DMS 273 (cell line): Measurements from ENCODE around the gene TENM3.

Experiments used
- DNase-seq: peaks from one replicate; lab custom pipeline; 2025; ENCODE audit not compliant: unreplicated experiment; lab: John Stamatoyannopoulos, UW

Gene TENM3

DNA sequence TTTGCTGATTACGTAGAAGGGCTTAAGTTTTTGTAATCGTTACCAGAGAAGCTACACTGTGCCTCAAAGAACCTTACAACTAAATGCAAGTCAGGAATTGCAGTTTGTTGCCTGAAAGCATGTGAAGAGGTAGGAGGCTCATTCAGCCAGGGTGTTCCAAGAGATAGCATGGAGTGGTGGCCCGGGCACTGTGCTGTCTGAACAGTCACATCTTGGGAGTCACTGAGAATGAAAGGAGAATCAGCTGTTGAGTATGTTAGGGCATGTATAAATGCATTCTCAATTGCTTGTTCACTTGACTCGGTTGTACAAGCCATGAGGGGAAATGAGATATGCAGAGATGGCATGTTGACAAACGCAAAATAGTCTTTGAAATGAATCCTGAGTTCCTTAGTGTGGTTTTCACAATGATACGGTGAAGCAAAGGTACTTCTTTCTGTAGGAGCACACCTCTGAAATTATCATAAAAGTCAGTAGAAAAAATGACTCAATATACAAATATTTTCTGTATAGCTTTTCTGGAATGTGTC is 513.0 kb downstream of the TENM3 start:
- DNase-seq, result no peak

DNA sequence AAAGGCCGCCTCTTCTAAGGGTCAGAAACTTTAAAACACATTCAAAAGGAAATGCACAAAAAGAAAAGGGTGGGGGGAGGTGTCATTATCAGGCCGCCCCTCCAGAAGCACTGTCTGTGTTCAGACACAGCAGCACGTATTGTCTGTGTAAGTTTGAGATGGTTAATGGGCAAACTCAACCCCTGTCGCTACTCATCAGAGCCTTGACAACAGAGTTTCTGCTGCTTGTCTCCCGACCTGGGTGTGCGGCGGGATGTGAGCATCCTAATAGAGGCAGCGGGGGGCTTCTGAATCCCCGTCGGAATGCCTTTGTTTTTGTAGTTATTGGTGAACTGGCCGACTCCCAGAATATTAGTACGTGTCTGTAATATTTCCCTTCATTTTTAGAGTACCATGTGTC is 515.1 kb downstream of the TENM3 start:
- DNase-seq, result no peak

DNA sequence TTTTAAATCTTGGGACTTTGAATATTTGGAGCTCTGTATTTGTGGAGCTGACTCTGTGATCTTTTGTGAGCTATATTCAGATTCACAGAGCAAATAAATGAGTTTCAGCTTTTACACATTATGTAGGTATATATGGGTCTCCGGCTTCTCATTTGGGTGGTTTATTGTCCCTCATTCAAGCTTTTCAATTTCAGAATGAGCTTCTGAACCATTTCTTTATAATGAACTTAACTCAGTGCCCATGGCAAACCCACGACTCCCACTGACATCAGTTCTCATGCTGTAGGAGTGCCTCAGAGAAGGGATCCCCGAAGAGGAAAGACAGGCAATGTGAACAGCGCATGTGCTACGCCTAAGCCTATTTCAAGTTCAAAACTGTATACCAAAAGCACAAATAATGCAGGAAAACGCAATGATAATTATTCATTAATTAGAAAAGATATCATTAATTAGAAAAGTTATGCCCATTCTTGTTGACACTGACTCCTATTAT is 517.4 kb downstream of the TENM3 start:
- no peak for DNase-seq

DNA sequence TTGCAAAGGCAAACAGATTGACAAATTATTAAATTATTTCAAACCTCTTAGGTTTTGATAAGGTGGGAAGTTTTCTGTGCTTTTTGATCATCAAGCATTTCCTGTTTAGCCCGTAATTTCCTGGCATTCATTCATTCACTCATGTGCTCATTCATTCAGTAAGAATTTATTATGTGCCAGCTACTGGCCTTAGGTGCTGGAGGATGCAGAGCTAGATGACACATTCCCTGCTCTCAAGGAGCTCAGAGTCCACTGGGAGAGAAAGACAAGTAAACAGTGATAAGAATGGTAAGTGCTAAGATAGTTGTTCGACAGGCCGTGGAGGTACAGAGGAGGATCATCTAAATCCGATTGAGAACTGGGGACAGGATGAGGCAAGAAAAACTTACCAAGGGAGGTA is 520.9 kb downstream of the TENM3 start:
- no peak for DNase-seq

DNA sequence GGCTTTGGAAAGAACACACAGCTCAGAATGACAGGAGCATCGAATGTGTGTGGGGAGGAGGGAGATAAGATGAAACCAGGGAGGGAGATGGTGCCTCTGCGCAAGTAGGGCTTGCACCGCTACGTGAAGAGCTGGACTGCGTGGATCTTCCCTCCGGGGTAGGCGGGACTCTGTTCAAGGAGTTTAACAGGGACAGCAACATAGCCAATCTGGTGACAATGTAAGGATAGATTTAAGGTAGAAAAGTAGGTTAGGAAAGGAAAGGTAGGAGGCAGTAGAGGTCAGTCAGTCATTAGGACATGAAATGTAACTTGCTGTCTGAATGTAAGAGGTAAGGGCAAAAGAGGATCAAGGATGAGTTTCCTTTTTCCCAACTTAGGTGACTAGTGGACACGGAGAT is 521.4 kb downstream of the TENM3 start:
- DNase-seq, result no peak

DNA sequence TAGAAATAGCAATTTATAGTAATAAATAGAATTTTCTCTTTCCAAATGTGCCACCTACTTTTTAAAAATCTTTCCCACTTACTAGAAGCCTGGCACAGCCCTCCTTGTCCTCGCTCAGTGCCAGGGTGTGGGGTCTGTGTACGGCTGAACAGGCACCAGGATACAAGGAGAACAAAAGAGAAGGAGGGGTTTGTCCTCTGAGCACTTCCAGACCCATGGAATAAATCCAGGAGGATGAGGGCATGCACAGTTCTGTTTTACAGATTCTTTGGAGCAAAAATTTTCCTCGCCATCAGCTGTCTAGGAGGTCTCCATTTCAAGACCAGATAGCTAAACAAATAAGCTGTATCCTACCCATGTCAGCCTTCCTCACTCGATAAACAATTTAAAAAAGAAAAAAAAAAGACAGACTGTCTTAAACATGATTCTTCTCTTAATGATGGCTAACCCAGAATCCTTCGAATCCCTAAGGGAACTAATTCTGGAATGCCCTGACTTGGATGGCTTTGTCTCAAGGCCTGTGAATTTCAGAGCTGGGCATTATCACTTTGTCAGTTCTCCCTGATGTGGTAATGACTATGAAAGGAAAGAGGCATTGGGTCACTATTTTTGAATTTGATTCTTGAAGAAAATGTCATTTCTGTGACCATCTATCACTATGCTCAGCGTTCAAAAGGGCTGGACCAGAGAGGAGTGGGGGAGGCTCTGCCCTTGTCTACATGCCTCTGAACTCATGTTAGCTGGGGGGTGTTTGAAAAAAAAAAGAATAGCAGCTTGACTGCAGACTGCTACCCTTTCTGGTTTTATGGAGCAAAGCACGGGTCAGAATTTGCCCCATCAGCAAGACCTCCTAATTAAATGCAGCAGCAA is 523.0 kb downstream of the TENM3 start:
- no peak for DNase-seq

DNA sequence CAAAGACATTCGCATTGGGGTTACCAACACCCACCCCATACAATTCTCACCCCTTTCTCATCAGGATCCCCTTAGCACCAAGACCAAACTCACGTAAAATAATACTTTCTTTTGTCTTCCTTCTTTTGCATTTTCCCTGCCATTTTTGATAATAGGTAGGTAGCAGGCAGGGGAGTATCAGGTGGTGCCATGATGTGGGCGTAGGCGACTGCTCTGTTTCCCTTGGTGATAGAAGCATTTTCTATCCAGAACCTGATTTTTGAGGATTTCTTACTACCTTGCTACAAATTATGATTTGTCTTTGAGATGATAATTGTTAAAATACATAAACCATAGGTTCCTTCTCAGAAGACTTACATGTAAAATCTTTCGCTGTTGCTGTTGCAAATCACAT is 523.7 kb downstream of the TENM3 start:
- DNase-seq, result no peak

DNA sequence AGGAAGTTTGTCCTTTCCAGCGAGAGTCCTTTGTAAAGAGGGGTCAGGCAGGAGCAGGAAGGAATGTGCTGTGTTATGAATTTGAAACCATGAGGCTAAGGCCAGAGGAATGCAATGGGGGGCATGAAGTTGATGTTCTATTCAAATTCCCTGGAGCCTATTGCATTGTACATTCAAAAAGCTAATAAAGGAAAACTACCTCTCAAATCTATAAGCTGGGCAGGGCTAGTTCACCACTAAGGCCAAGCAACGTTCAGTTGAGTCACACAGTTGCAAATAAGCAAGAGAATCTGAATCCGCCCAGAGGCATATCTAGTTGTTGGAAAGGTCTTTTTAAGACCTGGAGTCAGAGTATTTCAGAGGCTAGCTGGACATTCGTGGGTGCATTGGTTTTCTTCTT is 525.6 kb downstream of the TENM3 start:
- no peak for DNase-seq

DNA sequence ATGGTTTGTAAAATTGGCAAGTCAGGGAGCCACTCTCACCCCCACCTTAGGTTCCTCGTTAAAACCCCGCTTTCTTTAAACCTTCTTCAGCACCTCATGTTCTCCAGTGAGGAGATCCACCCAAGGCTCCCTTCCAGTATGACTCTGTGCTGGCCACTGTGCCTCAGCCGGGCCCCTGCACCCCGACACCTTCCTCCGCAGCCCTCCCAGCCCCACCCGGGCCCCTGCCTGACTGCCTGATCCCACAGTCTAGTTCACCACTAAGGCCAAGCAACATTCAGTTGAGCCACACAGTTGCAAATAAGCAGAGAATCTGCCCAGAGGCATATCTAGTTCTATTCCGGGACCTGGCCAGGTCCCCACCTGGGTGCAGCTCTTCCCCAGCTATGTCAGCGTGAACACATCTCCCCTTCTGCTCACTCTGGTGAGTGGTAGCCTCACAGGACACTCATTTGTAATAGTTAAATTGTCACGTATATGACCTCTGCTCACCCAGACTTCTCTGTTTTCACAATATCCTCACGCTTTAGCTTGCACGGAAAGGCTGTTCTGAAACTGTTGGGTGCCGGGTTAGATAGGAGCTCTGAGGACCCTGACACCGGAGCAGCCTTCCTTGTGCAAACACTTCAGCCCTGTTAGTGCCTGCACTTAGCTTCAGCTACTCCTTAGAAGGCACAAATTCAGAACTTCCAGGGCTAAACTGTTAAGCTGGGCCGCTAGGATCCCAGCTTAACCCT is 527.2 kb downstream of the TENM3 start:
- DNase-seq, result no peak

DNA sequence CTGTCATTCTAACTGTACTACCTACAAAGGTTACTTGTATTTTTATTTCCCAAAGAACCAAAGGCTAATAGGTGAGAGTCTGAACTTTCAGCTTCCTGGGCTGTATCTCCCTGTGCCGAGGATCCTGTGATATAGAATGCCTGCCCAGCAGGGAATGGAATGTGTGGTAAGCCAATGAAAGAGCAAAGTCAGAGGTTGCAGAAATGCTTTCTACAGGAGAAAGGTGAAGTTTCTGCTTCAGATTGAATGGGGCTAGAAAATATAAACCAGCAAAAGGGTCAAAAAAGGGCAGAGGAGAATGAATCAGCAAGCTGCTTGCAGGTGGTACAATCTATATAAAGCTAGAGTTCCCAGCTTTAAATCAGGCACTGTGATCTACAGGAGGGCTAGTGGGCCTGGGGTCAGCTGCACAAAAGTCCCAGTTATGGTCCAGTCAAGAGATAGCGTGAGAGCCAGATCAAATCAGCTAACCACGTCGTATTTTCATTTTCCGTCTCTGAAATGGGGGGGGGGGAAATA is 527.9 kb downstream of the TENM3 start:
- DNase-seq, result no peak

DNA sequence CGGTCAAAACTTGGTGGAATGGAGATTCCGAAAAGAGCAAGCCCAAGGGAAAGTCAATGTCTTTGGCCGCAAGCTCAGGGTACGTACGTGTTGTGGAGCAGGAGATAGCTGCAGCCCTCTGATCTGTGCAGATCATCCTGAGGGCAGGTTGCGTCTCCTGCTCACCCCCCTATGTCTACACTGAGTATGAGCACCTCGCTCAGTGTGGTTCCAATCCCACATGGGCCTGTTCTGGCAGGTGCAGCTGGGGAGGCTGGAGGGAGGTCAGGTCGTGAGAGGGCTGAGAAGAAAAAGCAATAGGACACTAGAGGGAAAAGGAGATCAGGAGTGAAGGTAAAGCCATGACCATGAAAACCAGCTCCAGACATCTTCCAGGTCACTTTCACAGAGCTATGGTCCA is 531.9 kb downstream of the TENM3 start:
- DNase-seq, result no peak

DNA sequence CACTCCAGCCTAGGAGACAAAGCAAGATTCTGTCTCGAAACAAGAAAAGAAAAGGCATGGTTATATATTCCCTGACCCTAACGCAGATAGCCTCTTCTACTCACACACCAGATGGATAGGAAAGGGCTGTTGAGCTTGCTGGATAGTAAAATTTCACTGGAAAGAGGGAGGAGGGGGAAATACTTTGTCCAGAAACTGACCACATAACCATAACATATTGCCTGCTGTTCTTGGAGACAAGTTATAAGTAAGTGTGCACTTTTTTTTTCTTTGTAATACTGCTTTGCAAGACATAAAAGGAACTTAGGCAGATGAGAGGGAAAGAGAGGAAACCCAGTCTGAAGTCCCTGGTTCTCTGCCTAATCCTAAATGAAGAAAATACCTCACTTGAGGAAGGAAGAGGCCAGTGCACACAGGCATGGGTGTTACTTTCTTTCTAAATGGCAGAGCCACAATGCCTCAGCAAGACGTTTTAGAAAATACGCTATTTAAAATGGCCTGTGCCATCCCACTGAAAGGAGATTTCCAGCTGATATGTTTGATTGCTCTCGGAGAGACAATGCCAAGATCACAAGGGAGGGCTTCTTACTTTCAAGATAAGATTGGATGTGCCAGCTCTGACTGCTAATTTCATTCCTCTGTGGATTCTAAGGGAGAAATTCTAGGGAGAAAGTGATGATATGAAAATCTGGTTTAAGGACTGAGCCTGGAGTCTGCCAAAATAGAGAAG is 533.3 kb downstream of the TENM3 start:
- DNase-seq, result no peak

DNA sequence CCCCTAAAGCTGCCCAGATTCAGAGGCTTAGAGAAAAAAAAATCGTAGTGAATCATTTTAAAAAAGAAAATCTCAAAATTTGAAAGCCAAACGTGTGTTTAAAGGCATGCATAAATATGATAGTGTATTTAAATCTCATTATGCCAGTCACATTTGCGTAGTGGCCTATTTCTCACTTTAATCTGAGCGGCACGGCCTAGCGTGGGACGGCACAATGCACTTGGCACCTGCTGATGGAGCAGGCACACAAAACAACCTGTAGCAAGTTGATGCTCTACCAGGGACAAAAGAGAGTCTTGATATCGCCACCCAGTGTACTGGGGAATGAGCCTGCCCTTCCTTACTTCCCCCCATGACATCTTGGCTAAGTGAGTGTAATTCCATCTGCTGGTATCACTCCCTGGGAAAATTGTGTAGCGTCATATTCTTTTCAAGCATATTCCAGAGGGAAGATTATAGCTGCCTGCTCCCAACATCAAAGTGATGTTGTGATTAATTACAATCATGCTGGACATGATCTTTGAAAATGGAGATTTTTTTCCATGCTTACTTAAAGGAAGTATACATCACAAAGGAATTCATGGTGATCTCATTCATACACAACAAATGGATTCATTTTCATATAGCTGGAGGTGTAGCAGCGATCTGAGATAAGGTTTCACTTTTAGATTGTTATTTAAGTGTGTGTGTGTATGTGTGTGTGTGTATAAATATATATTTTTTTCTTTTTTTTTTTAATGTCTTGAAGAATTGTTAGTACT is 535.2 kb downstream of the TENM3 start:
- no peak for DNase-seq

DNA sequence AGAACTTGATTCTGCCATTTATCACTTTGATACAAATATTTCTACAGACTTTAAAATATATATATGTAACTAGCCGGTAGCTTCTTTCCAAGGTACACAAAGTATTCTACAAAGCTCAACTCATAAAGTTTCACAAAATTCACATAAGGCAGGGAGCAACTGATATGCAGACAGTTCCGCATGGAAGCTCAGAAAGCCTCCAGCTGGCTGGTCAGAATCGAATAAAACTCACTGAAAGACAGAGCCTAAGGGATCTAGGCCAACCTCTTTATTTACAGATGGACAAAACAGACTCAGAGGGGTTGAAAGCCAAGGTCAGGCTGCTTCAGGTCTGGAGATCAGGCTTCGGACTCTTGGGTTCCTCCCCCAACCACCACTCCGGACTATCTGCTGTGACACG is 543.8 kb downstream of the TENM3 start:
- DNase-seq, result no peak

DNA sequence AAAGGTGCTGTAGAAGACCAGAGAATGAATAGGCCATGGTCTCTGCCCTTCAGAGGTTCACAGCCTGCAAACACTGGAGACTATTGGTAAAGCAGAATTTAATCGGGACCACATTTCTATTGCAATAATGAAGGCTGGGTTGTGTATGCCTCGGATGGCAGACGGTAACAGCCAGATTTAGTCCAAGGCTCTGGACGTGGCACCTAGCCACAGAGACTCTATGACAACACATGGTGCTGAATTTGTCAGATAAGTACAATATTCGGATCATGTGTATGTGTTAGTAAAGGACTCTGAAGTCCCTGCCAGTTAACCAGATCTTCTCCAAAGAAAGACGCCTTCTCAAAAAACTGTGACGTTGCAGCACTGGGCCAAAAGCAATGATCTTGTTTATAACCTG is 545.0 kb downstream of the TENM3 start:
- DNase-seq, result no peak

DNA sequence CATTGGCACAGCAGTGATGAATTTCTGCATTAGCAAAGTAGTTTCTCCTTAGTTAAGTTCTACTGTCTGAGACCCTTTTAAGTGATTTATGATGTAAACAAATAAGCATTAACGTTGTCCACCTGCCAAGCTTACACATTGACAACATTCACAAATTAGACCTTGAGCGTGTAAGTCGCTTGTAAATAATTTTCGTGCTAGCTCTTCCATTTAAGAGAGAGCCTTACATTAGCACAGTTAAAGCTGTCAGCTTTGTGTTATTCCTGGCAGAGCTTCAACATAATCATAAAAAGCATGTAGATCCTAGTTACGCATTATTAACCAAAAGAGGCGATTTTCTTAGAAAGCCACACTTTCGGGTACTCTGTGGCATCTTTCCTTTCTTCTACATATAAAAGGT is 546.3 kb downstream of the TENM3 start:
- DNase-seq, result no peak

DNA sequence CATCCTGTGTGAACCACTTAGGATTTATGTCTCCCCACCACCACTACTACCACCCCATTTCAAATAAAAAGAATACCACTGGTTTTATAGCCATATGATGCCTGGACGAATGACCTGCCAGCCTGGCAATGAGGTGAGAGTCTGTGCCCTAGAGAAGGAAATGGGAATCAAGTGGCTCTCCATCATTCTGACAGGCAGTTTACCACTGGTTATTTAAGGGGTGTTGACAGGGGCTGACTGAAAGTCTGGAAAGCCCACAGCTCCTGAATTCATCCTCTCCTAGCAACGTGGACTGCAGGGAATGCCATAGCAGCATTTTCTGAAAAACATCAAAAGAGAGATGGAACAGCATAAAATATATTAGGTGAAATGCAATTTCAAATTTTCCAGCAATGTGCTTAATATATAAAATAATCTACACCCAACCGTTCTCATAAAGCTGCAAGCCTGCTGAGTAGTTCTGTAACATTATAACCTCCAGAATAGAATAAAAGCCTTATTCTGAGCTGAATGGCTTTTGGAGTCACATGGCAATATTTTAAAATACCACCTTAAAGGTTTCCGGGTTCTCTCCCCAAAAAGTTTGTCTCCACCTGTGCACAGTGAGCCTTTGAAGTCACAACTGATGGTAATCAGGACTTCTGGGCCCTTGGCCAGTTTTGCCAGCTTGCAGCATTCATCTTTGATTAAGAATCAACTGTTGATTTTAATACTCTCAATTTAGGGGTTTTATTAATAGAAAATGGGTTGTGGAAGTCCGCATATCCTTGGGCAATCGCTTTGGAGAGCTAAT is 552.4 kb downstream of the TENM3 start:
- peak; percentile 33 for DNase-seq

DNA sequence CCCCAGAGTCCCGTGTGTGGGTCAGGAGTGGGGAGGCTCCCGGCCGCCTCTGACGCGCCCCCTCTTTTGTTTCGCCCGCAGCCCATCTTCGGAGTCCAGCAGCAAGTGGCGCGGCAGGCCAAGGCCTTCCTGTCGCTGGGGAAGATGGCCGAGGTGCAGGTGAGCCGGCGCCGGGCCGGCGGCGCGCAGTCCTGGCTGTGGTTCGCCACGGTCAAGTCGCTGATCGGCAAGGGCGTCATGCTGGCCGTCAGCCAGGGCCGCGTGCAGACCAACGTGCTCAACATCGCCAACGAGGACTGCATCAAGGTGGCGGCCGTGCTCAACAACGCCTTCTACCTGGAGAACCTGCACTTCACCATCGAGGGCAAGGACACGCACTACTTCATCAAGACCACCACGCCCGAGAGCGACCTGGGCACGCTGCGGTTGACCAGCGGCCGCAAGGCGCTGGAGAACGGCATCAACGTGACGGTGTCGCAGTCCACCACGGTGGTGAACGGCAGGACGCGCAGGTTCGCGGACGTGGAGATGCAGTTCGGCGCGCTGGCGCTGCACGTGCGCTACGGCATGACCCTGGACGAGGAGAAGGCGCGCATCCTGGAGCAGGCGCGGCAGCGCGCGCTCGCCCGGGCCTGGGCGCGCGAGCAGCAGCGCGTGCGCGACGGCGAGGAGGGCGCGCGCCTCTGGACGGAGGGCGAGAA is 556.5 kb downstream of the TENM3 start:
- DNase-seq, result no peak

DNA sequence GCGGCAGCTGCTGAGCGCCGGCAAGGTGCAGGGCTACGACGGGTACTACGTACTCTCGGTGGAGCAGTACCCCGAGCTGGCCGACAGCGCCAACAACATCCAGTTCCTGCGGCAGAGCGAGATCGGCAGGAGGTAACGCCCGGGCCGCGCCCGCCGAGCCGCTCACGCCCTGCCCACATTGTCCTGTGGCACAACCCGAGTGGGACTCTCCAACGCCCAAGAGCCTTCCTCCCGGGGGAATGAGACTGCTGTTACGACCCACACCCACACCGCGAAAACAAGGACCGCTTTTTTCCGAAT is 557.0 kb downstream of the TENM3 start:
- no peak for DNase-seq
